Endodermal cell (in vitro differentiated cells): ENCODE measurements around the gene TEX29. TPM values are rescaled to one million over a fixed set of nuclear protein-coding genes. Genes with fewer than 3 reads are reported as not detected.
A peak's percentile ranks its signal among the peaks of the same experiment; 100 is the strongest.

Experiments used
- DNase-seq: peaks from one replicate; pipeline ENCODE4 v3.0.0-alpha.2; 2017
- H3K27ac ChIP-seq: 2 replicates; pipeline ENCODE4 v1.5.1; 2013; ENCODE audit warnings: mild to moderate bottlenecking, low read depth, low read length, moderate library complexity
- H3K27me3 ChIP-seq: 2 replicates; pipeline ENCODE4 v1.6.1; 2013; ENCODE audit warnings: mild to moderate bottlenecking, low read length, moderate library complexity; ENCODE audit not compliant: insufficient read depth, control insufficient read depth, poor library complexity, severe bottlenecking
- H3K36me3 ChIP-seq: 2 replicates; pipeline ENCODE4 v1.7.0; 2013; ENCODE audit warnings: mild to moderate bottlenecking, low read length, moderate library complexity; ENCODE audit not compliant: control insufficient read depth, insufficient read depth
- H3K4me1 ChIP-seq: one replicate; pipeline ENCODE4 v1.7.0; 2013; ENCODE audit warnings: low read length; ENCODE audit not compliant: control insufficient read depth, insufficient read depth
- H3K4me3 ChIP-seq: 2 replicates; pipeline ENCODE4 v1.5.1; 2013; ENCODE audit warnings: mild to moderate bottlenecking, low read length, moderate library complexity
- H3K9ac ChIP-seq: 2 replicates; pipeline ENCODE4 v1.6.1; 2013; ENCODE audit warnings: mild to moderate bottlenecking, low read length, moderate library complexity; ENCODE audit not compliant: poor library complexity, severe bottlenecking; ENCODE audit errors: extremely low read depth
- H3K9me3 ChIP-seq: 2 replicates; pipeline ENCODE4 v1.6.1; 2013; ENCODE audit warnings: mild to moderate bottlenecking, low read length, moderate library complexity; ENCODE audit not compliant: control insufficient read depth
- H3K27ac Mint-ChIP-seq: 2 replicates; pipeline ENCODE4 v1.8.0; 2020; ENCODE audit warnings: mixed read lengths
- H3K27me3 Mint-ChIP-seq: 2 replicates; pipeline ENCODE4 v1.8.0; 2021; ENCODE audit warnings: mild to moderate bottlenecking, mixed read lengths; ENCODE audit not compliant: insufficient read depth
- H3K36me3 Mint-ChIP-seq: 2 replicates; pipeline ENCODE4 v1.8.0; 2020; ENCODE audit warnings: low read depth, mixed read lengths
- H3K4me1 Mint-ChIP-seq: 2 replicates; pipeline ENCODE4 v1.8.0; 2020; ENCODE audit warnings: mixed read lengths
- H3K4me3 Mint-ChIP-seq: 2 replicates; pipeline ENCODE4 v1.8.0; 2020; ENCODE audit warnings: mild to moderate bottlenecking, moderate library complexity, mixed read lengths
- H3K9me3 Mint-ChIP-seq: 2 replicates; pipeline ENCODE4 v1.8.0; 2020; ENCODE audit warnings: mild to moderate bottlenecking, mixed read lengths
- CTCF ChIP-seq: fragments of 200-600 bp; sonication (generic); conservative IDR thresholded peaks from 2 replicates; pipeline ENCODE4 v1.5.0; 2021; ENCODE audit warnings: antibody characterized with exemption, mild to moderate bottlenecking
- WGBS, 2 experiments: methylation state at CpG; one replicate each; pipeline versions ENCODE4 v1.1.5 to v1.1.7; 2013; ENCODE audit warnings: missing lambda C conversion rate in 2 of 2, mixed read lengths in 1 of 2; ENCODE audit not compliant: insufficient coverage in 1 of 2, insufficient read length in 1 of 2; 5-methylcytosine and 5-hydroxymethylcytosine counted together
- total RNA-seq, 2 donors: library from RNA; stranded (reverse); fragmentation: NEBNext Ultra II Directional in 1 of 2; extraction: Animal tissue kit (Norgen Biotek cat#: 25700) in 1 of 2; gene quantifications; 2 replicates in 1 of 2; 3 replicates in 1 of 2; pipeline ENCODE4 v1.2.1, GENCODE V29; 2021

TEX29 gene
- total RNA-seq, 2 donors from 2014 or later, result 0.69 TPM; not detected in 1

- no peak overlapping the region for H3K27ac Mint-ChIP-seq
- 94 to 98% methylated on average over 14 to 29 of the region's 29 CpGs for WGBS, 2 experiments
Measured at GRCh38 chr13:111317571-111318345, 2.7 kb upstream of the TEX29 start.

GRCh38 chr13:111318386-111318785, 2.1 kb upstream of the TEX29 start:
- Histone ChIP-seq H3K4me3 (no peak overlapping the region), H3K9me3 (no peaks in the 10 kb centered on the region), H3K27me3 (no peaks in the 10 kb centered on the region), H3K27ac (no peak overlapping the region), H3K36me3 (no peaks in the 10 kb centered on the region), H3K4me1 (no peaks in the 10 kb centered on the region), H3K9ac (no peak overlapping the region)
- Mint-ChIP-seq H3K4me1 (no peaks in the 10 kb centered on the region), H3K36me3 (peaks cover 19% of the 10 kb centered on the region), H3K27me3 (no peaks in the 10 kb centered on the region), H3K27ac (no peak overlapping the region), H3K9me3 (peaks cover 2% of the 10 kb centered on the region), H3K4me3 (no peak overlapping the region)
- DNase-seq, result no peak
- WGBS, 2 experiments, result 93 to 98% methylated on average over 5 to 13 of the region's 13 CpGs
- TF ChIP-seq CTCF, result no peak

More at GRCh38 chr13:111317571-111318345, 2.7 kb upstream of the TEX29 start:
- Histone ChIP-seq H3K9me3 (peaks cover under 1% of the 10 kb centered on the region), H3K4me3 (no peak overlapping the region), H3K36me3 (peaks cover 4% of the 10 kb centered on the region), H3K27me3 (no peaks in the 10 kb centered on the region), H3K4me1 (no peaks in the 10 kb centered on the region), H3K9ac (no peak overlapping the region), H3K27ac (no peak overlapping the region)
- Mint-ChIP-seq H3K4me1 (no peaks in the 10 kb centered on the region), H3K4me3 (no peak overlapping the region), H3K36me3 (peaks cover 25% of the 10 kb centered on the region), H3K9me3 (peaks cover 9% of the 10 kb centered on the region), H3K27me3 (no peaks in the 10 kb centered on the region)
- TF ChIP-seq CTCF, result no peak
- DNase-seq, result peak; percentile 28

- Histone ChIP-seq H3K9ac (no peak overlapping the region), H3K9me3 (no peaks in the 10 kb centered on the region), H3K36me3 (no peaks in the 10 kb centered on the region), H3K4me1 (no peaks in the 10 kb centered on the region), H3K27ac (no peak overlapping the region), H3K27me3 (no peaks in the 10 kb centered on the region), H3K4me3 (no peak overlapping the region)
- Mint-ChIP-seq H3K4me1 (no peaks in the 10 kb centered on the region), H3K27me3 (no peaks in the 10 kb centered on the region), H3K9me3 (no peaks in the 10 kb centered on the region), H3K27ac (no peak overlapping the region), H3K36me3 (peaks cover 12% of the 10 kb centered on the region), H3K4me3 (no peak overlapping the region)
- WGBS, 2 experiments, result 90 to 100% methylated on average over 8 to 12 of the region's 12 CpGs
- DNase-seq, result no peak
- TF ChIP-seq CTCF, result no peak
Measured at GRCh38 chr13:111319521-111319920, 921 bp upstream of the TEX29 start.
